Body of pancreas (tissue), 4 donors: ENCODE data around the gene ELANE. TPM values are rescaled to one million over a fixed set of nuclear protein-coding genes. Genes with fewer than 3 reads are reported as not detected.
A peak's percentile ranks its signal among the peaks of the same experiment; 100 is the strongest.

Source experiments
- ATAC-seq: fragments of 150-250 bp; one replicate; pipeline ENCODE4 v1.9.1; 2016
- DNase-seq, 4 donors: peaks; one replicate each; pipeline ENCODE4 v3.0.0-alpha.2; 2019
- H3K27ac ChIP-seq, 4 donors: fragments of 200-600 bp; sonication (generic); 1 replicate in 3 of 4; 2 replicates in 1 of 4; pipeline versions ENCODE4 v1.5.1 to v1.6.1; 2016 to 2019; ENCODE audit warnings: mild to moderate bottlenecking in 1 of 4, mixed read lengths in 1 of 4, moderate library complexity in 1 of 4
- H3K27me3 ChIP-seq, 2 donors: fragments of 200-600 bp; sonication (generic); one replicate each; pipeline ENCODE4 v1.6.0; 2016; ENCODE audit warnings: mild to moderate bottlenecking in 1 of 2
- H3K36me3 ChIP-seq, 2 donors: fragments of 200-600 bp; sonication (generic); replicated peaks in 1 of 2; 2 replicates each; pipeline ENCODE4 v1.5.1; 2016; ENCODE audit warnings: low read depth in 2 of 2; ENCODE audit not compliant: insufficient read depth in 1 of 2
- H3K4me1 ChIP-seq: fragments of 200-600 bp; sonication (generic); one replicate; pipeline ENCODE4 v1.6.0; 2016
- H3K4me3 ChIP-seq, 2 donors: fragments of 200-600 bp; sonication (generic); 1 replicate in 1 of 2; 2 replicates in 1 of 2; pipeline ENCODE4 v1.5.1; 2016 to 2019
- H3K9me3 ChIP-seq, 3 donors: fragments of 200-600 bp; sonication (generic); 1 replicate in 2 of 3; 2 replicates in 1 of 3; pipeline ENCODE4 v1.5.1; 2016
- CTCF ChIP-seq, 7 experiments: fragments of 450-650 bp in 4 of 7; fragments of 200-600 bp in 3 of 7; sonication (generic) in 3 of 7; IDR thresholded peaks; one replicate each; pipeline ENCODE4 v1.5.1; 2016 to 2019; ENCODE audit warnings: antibody characterized with exemption in 7 of 7
- POLR2A ChIP-seq, 3 donors: fragments of 450-650 bp; IDR thresholded peaks; one replicate each; pipeline ENCODE4 v1.6.1; 2016; ENCODE audit warnings: antibody characterized with exemption in 3 of 3, mild to moderate bottlenecking in 2 of 3
- WGBS, 2 donors: methylation state at CpG; one replicate each; pipeline ENCODE4 v1.1.5; 2017; 5-methylcytosine and 5-hydroxymethylcytosine counted together
- intact Hi-C: fragments of 100-400 bp; cut with DNase I; formaldehyde crosslinking; loops from one replicate; pipeline ENCODE4 v1.15.1; 2023
- total RNA-seq, 2 donors: library from RNA; depleted of rRNA; stranded (reverse); fragments of >200 nt; gene quantifications; one replicate each; pipeline ENCODE4 v1.1.0, GENCODE V29; 2016

ELANE gene
- total RNA-seq, 2 donors from 2014 or later, result not detected

DNA sequence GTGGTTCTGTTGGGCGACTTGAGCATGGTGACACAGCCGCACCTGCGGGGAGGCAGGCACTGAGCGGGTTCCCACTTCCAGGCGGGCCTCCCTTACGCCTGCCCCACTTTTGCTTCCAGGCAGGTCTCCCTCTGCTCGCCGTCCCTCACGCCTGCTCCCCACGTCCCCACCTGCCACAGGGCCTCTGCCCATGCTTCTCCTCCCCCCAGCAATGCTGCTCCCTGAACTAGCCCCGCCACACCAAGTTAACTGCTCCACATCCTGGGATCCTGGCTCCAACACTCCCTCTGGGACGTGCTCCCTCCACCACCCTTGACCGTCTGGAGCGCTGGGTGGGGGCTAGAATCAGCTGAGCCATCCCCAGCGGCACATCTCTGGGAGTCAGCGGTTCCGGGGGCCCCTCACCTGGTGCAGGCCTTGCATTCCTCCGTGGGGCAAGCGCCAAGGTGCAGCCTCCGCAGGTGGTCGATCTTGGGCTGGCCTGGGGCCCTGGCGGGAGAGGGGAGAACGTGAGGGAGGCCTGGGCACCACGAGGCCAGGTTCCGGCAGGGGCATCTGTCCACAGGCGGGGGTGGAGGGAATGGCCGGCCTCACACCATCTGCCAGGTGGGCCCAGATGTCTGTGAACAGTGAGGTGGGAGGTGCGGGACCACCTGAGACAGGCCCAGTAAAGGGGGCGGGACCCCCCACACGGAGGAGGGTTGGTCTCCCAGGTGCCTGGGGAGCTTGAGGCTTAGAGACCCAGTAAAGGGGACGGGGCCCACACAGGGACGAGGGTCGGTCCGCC lies 16.5 kb downstream of the ELANE start:
- intact Hi-C loops, result no loop called here
- TF ChIP-seq POLR2A (IDR thresholded peaks at IDR 0.05), result no peak
- TF ChIP-seq CTCF (IDR thresholded peaks at IDR 0.05), result no peak
- Histone ChIP-seq H3K4me1 (peaks cover 11% of the 10 kb centered on the region), H3K36me3 (peaks cover 2 to 8% of the 10 kb centered on the region in 2 donors), H3K4me3 (no peak overlapping the region), H3K27me3 (no peaks in the 10 kb centered on the region), H3K27ac (no peak overlapping the region), H3K9me3 (no peaks in the 10 kb centered on the region)
- no peak for ATAC-seq
- DNase-seq, result no peak
- 93 to 95% methylated on average over 29 to 30 of the region's 34 CpGs for WGBS, 2 donors

- DNase-seq (peak in 3 of 4 donors; percentile 40 to 62 (median 54)), ATAC-seq (peak; percentile 25)
- H3K27ac ChIP-seq, result peak overlapping the region in 1 of 4 donors; percentile 30
- peaks cover 2 to 8% of the 10 kb centered on the region in 2 donors for H3K36me3 ChIP-seq
- no peak for TF ChIP-seq CTCF (IDR thresholded peaks at IDR 0.05)
- TF ChIP-seq POLR2A (IDR thresholded peaks at IDR 0.05), result no peak
- no peak overlapping the region for H3K4me3 ChIP-seq
- WGBS, 2 donors, result 83 to 85% methylated on average over 24 to 29 of the region's 29 CpGs
- no peaks in the 10 kb centered on the region for H3K9me3 ChIP-seq
- intact Hi-C loops, result no loop called here
- no peaks in the 10 kb centered on the region for H3K27me3 ChIP-seq
- peaks cover 3% of the 10 kb centered on the region for H3K4me1 ChIP-seq
Observed at GRCh38 chr19:869245-870177, 17.4 kb downstream of the ELANE start.

DNA sequence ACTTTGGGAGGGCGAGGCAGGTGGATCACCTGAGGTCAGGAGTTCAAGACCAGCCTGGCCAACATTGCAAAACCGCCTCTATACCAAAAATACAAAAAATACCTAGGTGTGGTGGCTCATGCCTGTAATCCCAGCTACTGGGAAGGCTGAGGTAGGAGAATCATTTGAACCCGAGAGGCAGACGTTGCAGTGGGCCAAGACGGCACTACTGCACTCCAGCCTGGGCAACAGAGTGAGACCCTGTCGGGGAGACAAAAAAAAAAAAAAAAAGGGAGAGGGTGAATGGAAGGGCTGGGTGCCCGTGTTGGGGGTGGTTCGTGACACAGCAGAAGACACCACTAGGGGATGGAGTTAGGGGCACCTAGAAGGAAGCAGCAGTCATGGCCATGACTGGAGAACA lies 18.2 kb downstream of the ELANE start:
- intact Hi-C loops, result no loop called here
- Histone ChIP-seq H3K27ac (peak overlapping the region in 1 of 4 donors; percentile 30), H3K27me3 (no peaks in the 10 kb centered on the region), H3K4me3 (no peak overlapping the region), H3K4me1 (peaks cover 3% of the 10 kb centered on the region), H3K36me3 (peaks cover 2 to 8% of the 10 kb centered on the region in 2 donors), H3K9me3 (no peaks in the 10 kb centered on the region)
- 92 to 97% methylated on average over 8 of the region's 8 CpGs for WGBS, 2 donors
- DNase-seq, result no peak
- TF ChIP-seq CTCF (IDR thresholded peaks at IDR 0.05) (no peak), POLR2A (IDR thresholded peaks at IDR 0.05) (no peak)
- ATAC-seq, result no peak

DNA sequence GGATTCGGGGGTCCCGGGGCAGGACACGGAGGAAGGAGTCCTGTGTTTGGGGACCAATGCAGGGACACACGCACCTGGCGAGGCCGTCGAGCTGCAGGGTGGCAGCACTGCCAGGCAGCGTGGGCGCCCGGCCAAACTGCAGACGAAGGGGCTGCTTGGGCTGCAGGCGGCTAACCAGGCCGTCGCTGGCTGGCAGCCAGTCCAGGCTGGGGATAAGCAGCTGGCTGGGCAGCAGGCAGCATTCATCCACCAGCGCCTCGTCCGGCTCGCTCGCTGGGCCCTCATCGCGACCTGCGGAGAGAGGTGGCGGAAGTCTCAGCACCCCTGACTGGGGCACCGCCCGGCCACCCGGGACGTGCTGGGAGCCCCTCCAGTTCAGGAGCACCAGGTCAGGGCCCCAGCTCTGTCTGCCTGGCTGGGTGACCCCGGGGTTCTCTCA lies 18.9 kb downstream of the ELANE start:
- 73 to 84% methylated on average over 8 to 27 of the region's 28 CpGs for WGBS, 2 donors
- no peak overlapping the region for H3K27ac ChIP-seq
- TF ChIP-seq CTCF (IDR thresholded peaks at IDR 0.05) (no peak), POLR2A (IDR thresholded peaks at IDR 0.05) (no peak)
- intact Hi-C loops, result no loop called here
- no peaks in the 10 kb centered on the region for H3K9me3 ChIP-seq
- H3K4me3 ChIP-seq, result no peak overlapping the region
- no peak for ATAC-seq
- H3K27me3 ChIP-seq, result no peaks in the 10 kb centered on the region
- peaks cover 2 to 8% of the 10 kb centered on the region in 2 donors for H3K36me3 ChIP-seq
- DNase-seq, result peak in 1 of 4 donors; percentile 53
- peaks cover 3% of the 10 kb centered on the region for H3K4me1 ChIP-seq
